GM12873 (cell line): ENCODE measurements around the gene GPS1.

Experiments used
- CTCF ChIP-seq: IDR thresholded peaks from 2 replicates; pipeline ENCODE4 v1.5.1; 2012; ENCODE audit warnings: low read depth, mild to moderate bottlenecking, moderate library complexity, low read length, control low read depth; ENCODE audit not compliant: insufficient read depth; ENCODE audit errors: missing control alignments

Gene GPS1

GRCh38 chr17:82012261-82012639 is 39.4 kb upstream of the GPS1 start:
- TF ChIP-seq CTCF, result no peak

GRCh38 chr17:82012640-82013295 is 38.9 kb upstream of the GPS1 start:
- no peak for TF ChIP-seq CTCF

GRCh38 chr17:82013341-82013740 is 38.4 kb upstream of the GPS1 start:
- TF ChIP-seq CTCF, result no peak

GRCh38 chr17:82013772-82014321 is 37.9 kb upstream of the GPS1 start:
- TF ChIP-seq CTCF, result no peak

- TF ChIP-seq CTCF, result no peak
These were observed 37.3 kb upstream of the GPS1 start for GRCh38 chr17:82014432-82014831.

- no peak for TF ChIP-seq CTCF
These were observed 36.8 kb upstream of the GPS1 start for GRCh38 chr17:82014971-82015310.

GRCh38 chr17:82015311-82015971 is 36.3 kb upstream of the GPS1 start:
- no peak for TF ChIP-seq CTCF
